Activated CD4-positive, alpha-beta T cell treated with anti-CD3 and anti-CD28 coated beads, Interleukin-2, amount 10 ng/mL, durations not matched to agents 7 days and 5 days (primary cell): Measurements from ENCODE around the gene MED19. TPM values are rescaled to one million over a fixed set of nuclear protein-coding genes. Genes with fewer than 3 reads are reported as not detected.

Experiments used
- CTCF ChIA-PET: fragments of 350-600 bp; sonication (Branson Sonifier 250); formaldehyde crosslinking; loops from one replicate; lab custom pipeline; 2021; ENCODE audit warnings: antibody characterized with exemption; lab: Charles Lee
- POLR2A ChIA-PET: fragments of 350-600 bp; sonication (Branson Sonifier 250); formaldehyde crosslinking; loops from one replicate; lab custom pipeline; 2021; ENCODE audit warnings: antibody characterized with exemption; lab: Charles Lee
- DNase-seq: peaks from one replicate; pipeline ENCODE4 v3.0.0-alpha.2; 2020
- H3K27ac Mint-ChIP-seq: one replicate; pipeline ENCODE4 v1.8.0; 2021; ENCODE audit warnings: mild to moderate bottlenecking, moderate library complexity, mixed read lengths
- H3K27me3 Mint-ChIP-seq: one replicate; pipeline ENCODE4 v1.8.0; 2021; ENCODE audit warnings: mixed read lengths
- H3K36me3 Mint-ChIP-seq: one replicate; pipeline ENCODE4 v1.8.0; 2021; ENCODE audit warnings: low read depth, mixed read lengths
- H3K4me1 Mint-ChIP-seq: one replicate; pipeline ENCODE4 v1.8.0; 2021; ENCODE audit warnings: mixed read lengths
- H3K4me3 Mint-ChIP-seq: one replicate; pipeline ENCODE4 v1.8.0; 2021; ENCODE audit warnings: mild to moderate bottlenecking, moderate library complexity, mixed read lengths
- H3K9me3 Mint-ChIP-seq: one replicate; pipeline ENCODE4 v1.8.0; 2021; ENCODE audit warnings: mixed read lengths
- total RNA-seq, 2 experiments: library from RNA; stranded (reverse); gene quantifications; one replicate each; pipeline ENCODE4 v1.2.3, GENCODE V29; 2021

Gene MED19
- total RNA-seq, 2 experiments from 2014 or later = 11.8 to 12.2 TPM

- DNase-seq = no peak
- H3K4me1 Mint-ChIP-seq = peaks cover 32% of the 10 kb centered on the region
- ChIA-PET CTCF (interaction anchor here (1.1 kb wide), 1 partner anchor 77 kb away, joined by 3 read pairs; the partner anchor contains the start of gene SELENOH), POLR2A (no interaction called here)
- H3K9me3 Mint-ChIP-seq = no peaks in the 10 kb centered on the region
- H3K27ac Mint-ChIP-seq = no peak overlapping the region
- no peak overlapping the region for H3K4me3 Mint-ChIP-seq
- peaks cover 32% of the 10 kb centered on the region for H3K36me3 Mint-ChIP-seq
- no peaks in the 10 kb centered on the region for H3K27me3 Mint-ChIP-seq
Measured at GRCh38 chr11:57663975-57664374, 48.0 kb downstream of the MED19 start.

GRCh38 chr11:57662893-57663292 is 49.1 kb downstream of the MED19 start:
- peaks cover 33% of the 10 kb centered on the region for H3K36me3 Mint-ChIP-seq
- no peak overlapping the region for H3K4me3 Mint-ChIP-seq
- POLR2A ChIA-PET = no interaction called here
- peaks cover 36% of the 10 kb centered on the region for H3K4me1 Mint-ChIP-seq
- no peaks in the 10 kb centered on the region for H3K9me3 Mint-ChIP-seq
- H3K27ac Mint-ChIP-seq = no peak overlapping the region
- DNase-seq = peak; percentile 26
- no peaks in the 10 kb centered on the region for H3K27me3 Mint-ChIP-seq
- CTCF ChIA-PET = interaction anchor here (1.1 to 1.2 kb wide), 2 partner anchors 15 to 95 kb away, joined by 3 to 4 read pairs; no protein-coding TSS in a partner anchor

GRCh38 chr11:57659669-57660068 is 52.3 kb downstream of the MED19 start:
- POLR2A ChIA-PET = no interaction called here
- Mint-ChIP-seq H3K4me1 (peaks cover 35% of the 10 kb centered on the region), H3K27ac (no peak overlapping the region), H3K4me3 (no peak overlapping the region), H3K36me3 (peaks cover 36% of the 10 kb centered on the region), H3K27me3 (no peaks in the 10 kb centered on the region), H3K9me3 (no peaks in the 10 kb centered on the region)
- no peak for DNase-seq
- CTCF ChIA-PET = no interaction called here

GRCh38 chr11:57658023-57658361 is 54.0 kb downstream of the MED19 start:
- H3K4me1 Mint-ChIP-seq = peaks cover 40% of the 10 kb centered on the region
- no peak for DNase-seq
- peak overlapping the region; percentile 94 for H3K27ac Mint-ChIP-seq
- H3K9me3 Mint-ChIP-seq = no peaks in the 10 kb centered on the region
- peak overlapping the region; percentile 100 for H3K4me3 Mint-ChIP-seq
- no peaks in the 10 kb centered on the region for H3K27me3 Mint-ChIP-seq
- CTCF ChIA-PET = interaction anchor here (1.6 to 3.0 kb wide), 2 partner anchors 8 to 18 kb away, joined by 7 to 9 read pairs; no protein-coding TSS in a partner anchor
- peaks cover 36% of the 10 kb centered on the region for H3K36me3 Mint-ChIP-seq
- POLR2A ChIA-PET = no interaction called here

- DNase-seq = peak; percentile 100
- CTCF ChIA-PET = interaction anchor here (1.6 to 3.0 kb wide), 2 partner anchors 9 to 18 kb away, joined by 7 to 9 read pairs; no protein-coding TSS in a partner anchor
- H3K4me3 Mint-ChIP-seq = peak within 1 kb of the TSS; percentile 100
- H3K4me1 Mint-ChIP-seq = peaks cover 41% of the 10 kb centered on the region
- no peaks in the 10 kb centered on the region for H3K27me3 Mint-ChIP-seq
- peaks cover 32% of the 10 kb centered on the region for H3K36me3 Mint-ChIP-seq
- H3K9me3 Mint-ChIP-seq = no peaks in the 10 kb centered on the region
- peak within 1 kb of the TSS; percentile 94 for H3K27ac Mint-ChIP-seq
- POLR2A ChIA-PET = no interaction called here
Measured at GRCh38 chr11:57657194-57658022, 54.6 kb downstream of the MED19 start, which contains the start of gene CLP1. TSS of gene CLP1 (plus strand) at chr11:57657762. CDS start at chr11:57659477, 1,715 bp downstream.

- DNase-seq = no peak
- no peaks in the 10 kb centered on the region for H3K9me3 Mint-ChIP-seq
- H3K36me3 Mint-ChIP-seq = peaks cover 28% of the 10 kb centered on the region
Measured at GRCh38 chr11:57656885-57657193, 55.2 kb downstream of the MED19 start.

More at GRCh38 chr11:57656885-57657193, 55.2 kb downstream of the MED19 start:
- Mint-ChIP-seq H3K27ac (peak overlapping the region; percentile 94), H3K27me3 (no peaks in the 10 kb centered on the region), H3K4me3 (peak overlapping the region; percentile 100), H3K4me1 (peaks cover 44% of the 10 kb centered on the region)
- CTCF ChIA-PET = interaction anchor here (1.6 to 3.0 kb wide), 2 partner anchors 9 to 17 kb away, joined by 7 to 9 read pairs; no protein-coding TSS in a partner anchor
- POLR2A ChIA-PET = no interaction called here

Other genes starting within 250 kb of the MED19 start
- 10 to 100 TPM; 22.9 to 23.4 TPM for gene SLC43A1, start 196.5 kb downstream of the MED19 start, total RNA-seq
- 10 to 100 TPM; 87.3 to 97.7 TPM for gene TIMM10, start 181.5 kb downstream of the MED19 start, total RNA-seq
- not detected for gene SMTNL1, start 174.6 kb downstream of the MED19 start, total RNA-seq
- gene UBE2L6, start 144.5 kb downstream of the MED19 start, total RNA-seq = 100 to 1,000 TPM; 303 to 350 TPM
- gene SERPING1, start 114.5 kb downstream of the MED19 start, total RNA-seq = under 1 TPM in 1 of 2 experiments, not detected in 1; 0.23 TPM
- under 1 TPM; 0.17 to 0.19 TPM for gene YPEL4, start 62.3 kb downstream of the MED19 start, total RNA-seq
- 10 to 100 TPM; 17.1 to 21.2 TPM for gene CLP1, start 54.5 kb downstream of the MED19 start, total RNA-seq
- 10 to 100 TPM; 62.9 to 65.5 TPM for gene ZDHHC5, start 44.1 kb downstream of the MED19 start, total RNA-seq
- 10 to 100 TPM; 62.9 to 74.2 TPM for gene TMX2, start 378 bp upstream of the MED19 start, total RNA-seq
- gene SELENOH, start 29.3 kb upstream of the MED19 start, total RNA-seq = 100 to 1,000 TPM; 129 to 181 TPM
- gene BTBD18, start 39.6 kb upstream of the MED19 start, total RNA-seq = not detected
- gene CTNND1, start 49.6 kb upstream of the MED19 start, total RNA-seq = 1 to 10 TPM; 5.1 TPM